GM18907 (cell line): ENCODE measurements around the gene MGAT5.

Experiments
- ATAC-seq: cut with Tn5 transposase; IDR thresholded peaks from one replicate; pipeline ENCODE4 v1.9.1; 2021; ENCODE audit warnings: mild to moderate bottlenecking, moderate library complexity; ENCODE audit not compliant: unreplicated experiment

The MGAT5 gene

GRCh38 chr2:134253804-134254203 is at the start of gene MGAT5:
Gene MGAT5, plus strand, starts transcription at chr2:134254072. Its CDS starts 332 bp downstream, at chr2:134254404.
- ATAC-seq = peak; percentile 2

GRCh38 chr2:134205087-134205486 is 48.8 kb upstream of the MGAT5 start:
- ATAC-seq = no peak

GRCh38 chr2:134206031-134206430 is 47.8 kb upstream of the MGAT5 start:
- ATAC-seq = peak; percentile 58

GRCh38 chr2:134206573-134206972 is 47.3 kb upstream of the MGAT5 start:
- ATAC-seq = no peak

GRCh38 chr2:134207589-134208209 is 46.2 kb upstream of the MGAT5 start:
- peak; percentile 85 for ATAC-seq

GRCh38 chr2:134208825-134209224 is 45.0 kb upstream of the MGAT5 start:
- no peak for ATAC-seq

- ATAC-seq = no peak
Measured at GRCh38 chr2:134212746-134213145, 41.1 kb upstream of the MGAT5 start.

GRCh38 chr2:134216152-134216829 is 37.6 kb upstream of the MGAT5 start:
- ATAC-seq = no peak

- ATAC-seq = no peak
Measured at GRCh38 chr2:134217351-134217750, 36.5 kb upstream of the MGAT5 start.

- ATAC-seq = peak; percentile 66
Measured at GRCh38 chr2:134217924-134218323, 35.9 kb upstream of the MGAT5 start.

- ATAC-seq = peak; percentile 34
Measured at GRCh38 chr2:134218414-134218813, 35.5 kb upstream of the MGAT5 start.

- ATAC-seq = peak; percentile 76
Measured at GRCh38 chr2:134218930-134219658, 34.8 kb upstream of the MGAT5 start.

- no peak for ATAC-seq
Measured at GRCh38 chr2:134220344-134220974, 33.4 kb upstream of the MGAT5 start.

- no peak for ATAC-seq
Measured at GRCh38 chr2:134224005-134224404, 29.9 kb upstream of the MGAT5 start.

- no peak for ATAC-seq
Measured at GRCh38 chr2:134225173-134225572, 28.7 kb upstream of the MGAT5 start.

GRCh38 chr2:134225841-134226240 is 28.0 kb upstream of the MGAT5 start:
- ATAC-seq = no peak

- no peak for ATAC-seq
Measured at GRCh38 chr2:134226601-134227000, 27.3 kb upstream of the MGAT5 start.

- no peak for ATAC-seq
Measured at GRCh38 chr2:134227666-134228065, 26.2 kb upstream of the MGAT5 start.

GRCh38 chr2:134228493-134228903 is 25.4 kb upstream of the MGAT5 start:
- ATAC-seq = no peak

- ATAC-seq = no peak
Measured at GRCh38 chr2:134229540-134229939, 24.3 kb upstream of the MGAT5 start.

- no peak for ATAC-seq
Measured at GRCh38 chr2:134230885-134231284, 23.0 kb upstream of the MGAT5 start.
